GM19035 (cell line): ENCODE measurements around the gene WTIP.
"Not testable (repeated sequence)": the region's sequence is repeated elsewhere in the genome, so short reads cannot be mapped to it uniquely, and the experiment has no call there.

ENCODE experiments used
- ATAC-seq: cut with Tn5 transposase; IDR thresholded peaks from one replicate; pipeline ENCODE4 v1.9.1; 2021; ENCODE audit not compliant: unreplicated experiment

WTIP gene

GRCh38 chr19:34480971-34481841, at the start of gene WTIP:
Gene WTIP (plus strand): TSS chr19:34481758. CDS start chr19:34481975, 217 bp downstream.
- ATAC-seq: no peak

- ATAC-seq: no peak
Observed at GRCh38 chr19:34432797-34433196, 48.8 kb upstream of the WTIP start.

GRCh38 chr19:34436716-34437115, 44.8 kb upstream of the WTIP start:
- ATAC-seq: no peak

DNA sequence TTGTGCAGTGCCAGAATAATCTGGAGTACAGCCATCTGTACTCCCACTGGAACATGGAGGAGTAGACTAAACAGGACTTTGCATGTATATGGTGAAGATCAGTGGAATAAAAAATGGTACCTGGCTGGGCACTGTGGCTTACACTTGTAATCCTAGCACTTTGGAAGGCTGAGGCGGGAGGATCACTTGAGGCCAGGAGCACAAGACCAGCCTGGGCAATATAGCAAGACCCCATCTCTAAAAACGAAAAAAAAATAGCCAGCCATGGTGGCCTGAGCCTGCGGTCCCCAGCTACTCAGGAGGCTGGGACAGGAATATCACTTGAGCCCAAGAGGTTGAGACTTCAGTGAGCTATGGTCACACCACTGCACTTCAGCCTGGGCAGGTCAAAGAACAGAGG, 33.4 kb upstream of the WTIP start:
- ATAC-seq: no peak

GRCh38 chr19:34452723-34453122, 28.8 kb upstream of the WTIP start:
- no peak for ATAC-seq

GRCh38 chr19:34454091-34454490, 27.5 kb upstream of the WTIP start:
- ATAC-seq: no peak

- no peak for ATAC-seq
Observed at GRCh38 chr19:34454685-34455084, 26.9 kb upstream of the WTIP start.

GRCh38 chr19:34455783-34456480, 25.6 kb upstream of the WTIP start:
- ATAC-seq: not testable (repeated sequence)

DNA sequence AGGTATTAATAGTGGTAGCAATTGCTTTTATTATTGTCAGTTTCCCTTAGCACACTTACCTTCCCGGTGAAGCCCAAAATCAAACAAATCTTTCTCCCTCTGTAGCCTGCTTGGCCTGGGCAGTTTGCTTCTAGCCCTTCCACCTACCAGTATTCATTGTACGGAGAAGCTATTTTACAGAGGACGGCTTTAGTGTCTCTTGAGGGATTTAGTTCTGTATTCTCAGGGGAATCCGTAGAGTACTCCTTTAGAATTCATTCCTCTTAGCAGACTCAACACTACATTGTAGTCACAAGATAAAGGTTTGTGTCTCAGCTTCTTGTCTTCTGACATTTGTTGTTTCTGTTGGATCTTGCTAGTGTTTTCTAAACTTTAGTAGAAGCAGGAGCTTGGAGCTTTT, 24.1 kb upstream of the WTIP start:
- ATAC-seq: no peak

DNA sequence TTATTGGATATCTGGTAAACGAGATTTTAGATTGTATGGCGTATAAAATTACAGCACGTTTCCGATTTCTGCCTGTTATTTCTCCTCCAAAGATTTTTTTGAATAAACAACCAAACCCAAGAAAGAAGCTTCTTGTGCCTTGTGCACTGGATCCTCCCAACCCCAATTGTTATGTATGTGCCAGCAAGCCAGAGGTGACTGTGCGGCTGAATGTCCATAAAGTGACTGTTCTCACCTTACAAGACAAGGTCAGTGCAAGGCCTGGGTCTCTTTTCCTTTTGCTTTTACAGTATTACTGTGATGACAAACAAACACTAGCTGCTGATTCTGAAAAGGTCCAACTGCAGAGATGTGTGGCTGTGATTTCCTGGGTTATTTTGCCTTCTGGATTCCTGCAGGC, 22.9 kb upstream of the WTIP start:
- no peak for ATAC-seq

DNA sequence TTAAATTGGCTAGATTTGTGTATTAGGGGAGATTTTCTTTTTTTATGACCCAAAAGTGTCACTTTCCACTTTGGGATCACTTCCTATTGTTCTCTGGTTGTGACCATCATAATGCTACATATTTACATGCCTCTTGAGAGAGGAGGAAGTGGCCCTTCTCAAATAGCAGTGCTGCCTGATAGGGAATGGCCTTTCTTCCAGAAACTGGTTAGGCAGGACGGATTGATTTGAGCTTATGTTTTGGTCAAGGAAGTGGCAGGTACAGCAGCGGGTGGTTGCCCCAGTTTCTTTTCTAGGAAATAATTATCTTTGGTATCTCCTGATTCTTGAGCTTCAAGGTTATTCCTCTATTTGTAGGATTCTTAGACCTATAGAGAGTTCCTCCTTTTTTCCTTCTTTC, 21.9 kb upstream of the WTIP start:
- ATAC-seq: no peak

DNA sequence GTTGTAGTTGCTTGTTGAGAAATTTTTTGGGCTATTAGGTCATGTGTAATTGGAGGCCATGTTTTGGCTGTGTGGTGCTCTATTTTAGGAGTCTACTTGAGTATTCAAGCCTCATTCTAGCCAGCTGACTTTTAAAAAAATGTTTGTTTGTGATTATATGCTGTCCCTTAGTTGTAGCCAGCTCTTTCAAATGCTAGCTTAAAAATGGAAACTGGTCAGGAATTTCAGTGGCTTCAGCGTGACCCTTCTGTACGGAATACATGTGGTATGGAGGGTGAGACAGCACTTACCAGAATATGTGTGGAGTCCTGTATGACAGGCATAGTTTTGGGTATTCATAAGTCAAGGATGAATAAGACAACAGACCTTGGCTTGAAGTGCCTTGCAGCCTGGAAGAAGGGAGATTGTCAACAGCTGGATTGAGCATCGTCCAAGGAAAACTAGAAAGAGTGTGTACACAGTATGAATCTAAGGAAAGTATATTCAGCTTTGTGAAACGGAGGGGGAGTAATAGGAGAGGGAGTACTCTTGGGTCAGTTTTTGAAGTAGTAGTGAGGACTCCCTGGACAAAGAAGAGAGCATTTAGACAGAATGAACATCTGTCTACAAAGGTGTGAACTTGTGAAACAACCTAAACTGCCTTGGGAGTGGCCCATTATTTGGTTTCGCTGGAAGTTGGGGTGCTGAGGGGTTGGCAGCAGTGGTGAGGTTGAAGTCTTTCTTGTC, 20.0 kb upstream of the WTIP start:
- no peak for ATAC-seq

- ATAC-seq: not testable (repeated sequence)
Observed at GRCh38 chr19:34464785-34465184, 16.8 kb upstream of the WTIP start.

GRCh38 chr19:34468409-34468808, 13.1 kb upstream of the WTIP start:
- no peak for ATAC-seq

DNA sequence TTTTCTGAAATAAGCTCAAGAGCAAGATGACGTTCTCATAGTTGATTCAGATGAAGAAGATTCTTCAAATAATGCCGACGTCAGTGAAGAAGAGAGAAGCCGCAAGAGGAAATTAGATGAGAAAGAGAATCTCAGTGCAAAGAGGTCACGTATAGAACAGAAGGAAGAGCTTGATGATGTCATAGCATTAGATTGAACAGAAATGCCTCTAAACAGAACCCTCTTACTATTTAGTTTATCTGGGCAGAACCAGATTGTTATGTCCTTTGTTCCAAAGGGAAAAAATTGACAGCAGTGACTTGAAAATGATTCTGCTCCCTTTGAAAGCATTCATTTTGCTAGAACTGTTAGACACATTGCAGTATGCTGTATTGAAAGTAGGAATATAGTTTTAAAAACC, 12.5 kb upstream of the WTIP start:
- ATAC-seq: not testable (repeated sequence)

- ATAC-seq: no peak
Observed at GRCh38 chr19:34471906-34472700, 9.5 kb upstream of the WTIP start.

- ATAC-seq: no peak
Observed at GRCh38 chr19:34474233-34474989, 7.1 kb upstream of the WTIP start.

DNA sequence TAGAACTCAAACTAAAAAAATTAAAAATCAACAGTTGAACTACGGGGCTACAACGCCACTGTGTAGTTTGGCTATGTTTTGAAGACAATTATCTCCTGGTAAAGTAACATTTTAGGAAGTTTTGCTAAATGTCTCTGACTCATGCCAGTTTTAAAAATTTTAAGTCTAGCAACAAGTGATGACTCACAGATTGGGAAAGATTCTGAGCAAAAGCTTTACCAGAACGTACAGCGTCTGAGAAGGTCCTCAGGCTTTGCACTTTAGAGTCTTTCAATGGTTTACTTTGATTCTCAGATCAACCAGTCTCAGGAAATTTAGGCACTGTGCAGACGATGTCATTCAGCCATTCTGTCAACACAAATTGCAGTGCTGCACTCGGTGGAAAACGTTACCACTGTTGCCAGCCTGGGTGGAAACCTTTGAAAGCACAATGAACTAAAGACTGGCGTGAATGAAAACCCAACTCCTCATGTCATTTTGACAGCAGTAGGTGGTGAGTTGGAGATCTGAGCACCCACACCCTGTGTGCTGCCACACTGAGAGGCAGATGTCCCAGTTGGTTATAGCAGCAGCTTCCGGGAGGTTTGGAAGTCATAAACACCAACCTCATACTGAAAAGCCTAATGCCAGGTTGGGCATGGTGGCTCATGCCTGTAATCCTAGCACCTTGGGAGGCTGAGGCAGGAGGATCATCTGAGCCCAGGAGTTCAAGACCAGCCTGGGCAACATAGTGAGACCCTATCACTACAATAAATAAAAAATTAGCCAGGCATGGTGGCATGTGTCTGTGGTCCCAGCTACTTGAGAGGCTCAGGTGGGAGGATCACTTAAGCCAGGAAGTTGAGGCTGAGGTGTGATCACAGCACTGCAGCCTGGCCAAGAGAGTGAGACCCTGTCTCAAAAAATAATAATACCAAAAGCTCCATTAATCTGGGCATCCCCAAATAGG, 6.3 kb upstream of the WTIP start:
- no peak for ATAC-seq

GRCh38 chr19:34475975-34476594, 5.5 kb upstream of the WTIP start:
- ATAC-seq: no peak
